GM18520 (cell line): ENCODE data around the gene FAM13C.
"Not testable (repeated sequence)": the region's sequence is repeated elsewhere in the genome, so short reads cannot be mapped to it uniquely, and the experiment has no call there.

Experiments
- ATAC-seq: cut with Tn5 transposase; IDR thresholded peaks from one replicate; pipeline ENCODE4 v1.9.1; 2021; ENCODE audit not compliant: unreplicated experiment

The FAM13C gene

GRCh38 chr10:59237775-59238174 is 124.6 kb downstream of the FAM13C start:
- ATAC-seq = no peak

DNA sequence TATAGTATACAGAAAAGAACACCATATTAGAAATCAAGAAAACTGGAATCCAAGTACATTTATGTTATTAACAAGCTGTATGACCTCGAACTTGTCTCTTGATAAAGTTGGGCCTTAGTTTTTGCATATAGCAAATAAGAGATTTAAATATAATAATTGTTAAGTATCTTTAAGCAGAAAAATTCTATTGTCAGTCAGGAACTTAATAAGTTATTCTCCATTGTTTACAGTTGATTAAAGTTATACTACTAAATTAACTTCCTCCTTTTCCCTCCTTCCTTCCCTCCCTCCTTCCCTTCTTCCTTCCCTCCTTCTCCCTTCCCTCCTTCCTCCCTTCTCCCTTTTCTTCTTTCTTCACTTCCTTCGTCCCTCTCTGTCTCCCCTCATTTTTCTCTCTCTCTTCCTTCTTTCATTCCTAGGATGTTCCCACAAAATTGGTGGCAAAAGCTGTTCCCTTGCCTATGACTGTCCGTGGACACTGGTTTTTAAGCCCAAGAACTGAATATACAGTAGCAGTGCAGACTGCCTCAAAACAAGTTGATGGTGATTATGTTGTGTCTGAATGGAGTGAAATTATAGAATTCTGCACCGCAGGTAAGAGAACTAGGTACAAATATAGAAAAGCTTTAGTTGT is 126.2 kb downstream of the FAM13C start:
- ATAC-seq = no peak

DNA sequence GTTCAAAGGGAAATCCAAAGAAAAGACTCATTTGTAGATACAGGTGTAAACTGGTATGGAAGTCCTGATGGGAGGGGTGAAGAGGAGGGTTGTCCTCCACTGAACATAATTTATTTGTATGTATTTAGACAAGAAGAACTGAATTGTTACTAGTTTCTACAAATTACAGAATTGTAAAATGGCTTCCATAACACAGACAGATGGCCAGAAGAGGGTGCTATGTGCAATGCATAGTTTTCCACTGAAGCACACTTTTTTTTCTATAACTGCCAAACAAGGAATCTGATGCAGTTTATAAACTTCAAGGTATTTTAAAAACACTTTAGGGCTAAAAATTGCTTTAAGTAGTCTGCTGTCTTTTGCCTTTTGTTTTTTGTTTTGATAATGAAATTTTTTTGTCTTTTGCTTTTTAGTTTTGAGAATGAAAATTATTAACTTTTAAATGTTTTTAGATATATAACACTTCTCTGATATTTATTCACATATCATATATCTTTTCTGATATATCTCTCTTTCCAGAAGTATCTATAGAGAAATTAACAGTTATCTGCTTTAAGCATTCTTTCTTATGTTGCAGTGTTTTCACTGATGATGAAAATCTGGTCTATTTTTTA is 127.4 kb downstream of the FAM13C start:
- ATAC-seq = no peak

GRCh38 chr10:59234194-59234593 is 128.2 kb downstream of the FAM13C start:
- ATAC-seq = no peak

DNA sequence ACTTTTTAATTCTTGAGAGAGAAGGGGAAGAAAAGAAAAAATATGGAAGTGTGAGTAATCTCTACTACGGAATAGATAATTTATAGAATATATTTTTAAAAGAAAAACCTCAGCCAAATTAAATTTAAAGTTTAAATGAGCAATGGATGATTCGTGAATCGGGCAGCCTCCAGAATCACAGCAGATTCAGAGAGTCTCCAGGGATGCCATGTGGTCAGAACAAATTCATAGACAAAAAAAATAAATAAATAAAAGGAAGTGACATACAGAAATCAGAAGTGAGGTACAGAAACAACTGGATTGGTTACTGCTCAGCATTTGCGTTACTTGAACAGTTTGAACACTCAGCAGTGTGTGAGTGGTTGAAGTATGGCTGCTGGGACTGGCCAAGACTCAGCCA is 132.9 kb downstream of the FAM13C start:
- ATAC-seq = no peak

DNA sequence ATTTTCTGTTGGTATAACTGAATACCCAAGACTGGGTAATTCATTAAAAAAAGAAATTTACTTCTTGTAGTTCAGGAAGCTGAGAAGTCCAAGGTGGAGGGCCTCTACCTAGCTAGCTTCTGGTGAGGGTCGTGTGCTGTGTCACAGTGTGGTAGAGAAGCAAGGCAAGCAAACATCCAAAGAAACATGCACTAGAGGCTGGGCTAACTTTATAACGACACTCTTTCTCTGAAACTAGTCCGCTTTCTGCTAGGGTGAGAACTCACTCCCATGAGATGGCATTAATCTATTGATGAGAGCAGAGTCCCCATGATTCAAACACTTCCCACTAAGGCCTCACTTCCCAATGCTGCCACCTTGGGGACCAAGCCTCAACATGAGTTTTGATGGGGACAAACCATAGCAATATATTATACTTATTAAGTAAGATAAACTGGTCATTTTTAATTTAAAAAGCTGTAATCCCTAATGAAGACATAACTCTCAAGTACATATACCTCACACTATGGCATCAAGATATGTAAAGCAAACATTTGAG is 135.1 kb downstream of the FAM13C start:
- ATAC-seq = no peak

DNA sequence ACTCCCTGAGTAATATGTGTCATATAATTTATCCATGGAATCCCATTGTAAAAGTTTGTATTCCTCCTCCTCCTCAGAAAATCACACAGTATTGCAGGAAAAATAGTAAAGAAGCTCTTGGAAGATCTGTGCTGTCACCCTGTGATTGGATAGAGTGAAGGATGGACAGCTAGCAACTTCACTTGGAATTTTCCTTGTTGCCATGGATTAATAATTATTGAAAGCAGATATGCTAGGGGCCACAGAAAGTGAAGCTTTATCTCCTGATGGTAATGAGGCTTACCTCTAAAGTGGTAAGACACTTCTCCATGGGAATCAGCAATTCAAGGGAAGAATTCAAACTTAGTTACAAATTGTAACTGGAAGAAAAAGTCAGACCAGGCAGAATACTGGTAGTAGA is 137.1 kb downstream of the FAM13C start:
- ATAC-seq = no peak

GRCh38 chr10:59223597-59223996 is 138.8 kb downstream of the FAM13C start:
- not testable (repeated sequence) for ATAC-seq

- no peak for ATAC-seq
Measured at GRCh38 chr10:59222788-59223187, 139.6 kb downstream of the FAM13C start.

- no peak for ATAC-seq
Measured at GRCh38 chr10:59216178-59216869, 146.0 kb downstream of the FAM13C start.

DNA sequence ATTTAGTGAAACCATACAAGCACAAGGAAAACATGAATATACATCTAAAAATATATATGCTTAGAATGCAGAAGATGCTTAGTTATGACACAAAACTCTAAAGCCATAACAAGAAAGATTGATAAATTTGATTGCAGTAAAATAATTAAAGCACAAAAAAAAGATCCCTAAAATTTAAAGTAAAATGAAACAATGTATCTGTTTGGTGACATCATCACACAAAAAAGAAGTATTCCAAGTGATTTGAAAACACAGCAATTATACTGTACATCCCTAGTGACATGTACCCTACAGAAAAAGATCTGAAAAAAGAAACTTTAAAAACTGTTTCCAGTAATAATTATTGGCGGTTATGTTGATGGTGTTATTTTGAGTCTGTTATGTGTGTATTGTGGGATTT is 148.2 kb downstream of the FAM13C start:
- no peak for ATAC-seq

GRCh38 chr10:59212301-59212798 is 150.0 kb downstream of the FAM13C start:
- no peak for ATAC-seq

DNA sequence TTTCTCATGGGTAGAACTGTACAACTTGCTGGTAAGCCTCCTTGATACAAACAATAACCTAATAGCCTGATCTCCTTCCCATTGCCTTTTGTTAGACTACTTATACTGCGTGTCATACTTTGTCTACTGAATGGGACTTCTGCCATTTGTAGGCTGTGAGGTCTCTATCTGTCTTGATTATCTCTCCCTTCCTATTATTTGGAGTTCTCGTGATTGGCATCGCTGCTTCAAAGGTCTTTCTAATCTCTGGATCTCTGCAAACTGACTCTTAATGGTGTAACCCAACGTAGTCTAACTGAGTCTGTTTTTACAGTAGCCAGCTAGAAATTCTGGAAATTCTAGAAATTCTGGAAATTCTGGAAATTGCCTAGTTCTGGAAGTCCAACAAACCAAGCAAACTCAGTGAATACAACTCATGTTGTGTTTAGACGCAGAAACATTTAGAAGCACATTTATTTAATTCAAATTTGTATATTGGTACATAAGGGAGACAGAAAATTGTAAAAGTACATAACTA is 156.1 kb downstream of the FAM13C start:
- ATAC-seq = no peak
